IPS DF 4.7 (cell line): ENCODE data around the gene ZC3H10.

ENCODE experiments used
- DNase-seq: peaks from one replicate; pipeline ENCODE4 v3.0.0-alpha.2; 2013; ENCODE audit warnings: low spot score; ENCODE audit errors: extremely low read depth

ZC3H10 gene

DNA sequence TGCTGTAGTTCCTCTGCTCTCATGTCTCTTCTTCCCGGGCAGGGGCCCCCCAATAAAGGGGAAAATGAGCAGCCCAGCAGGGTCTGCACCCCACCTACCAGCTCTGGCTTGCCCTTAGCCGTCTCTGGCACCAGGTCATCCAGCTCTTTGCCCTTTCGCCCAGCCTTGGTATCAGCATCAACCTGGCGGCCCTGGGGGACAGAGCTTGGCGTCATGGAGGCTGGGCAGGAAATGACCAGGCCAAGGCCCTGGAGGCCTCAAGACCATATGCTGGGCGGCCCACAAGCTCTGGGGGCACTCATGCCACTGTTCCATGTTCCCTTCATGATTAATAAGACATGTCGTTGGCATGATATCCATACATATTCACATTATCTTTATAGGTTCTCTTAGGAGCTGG lies 54.8 kb downstream of the ZC3H10 start:
- no peak for DNase-seq
